NOMO-1 treated with DMSO at 0.1 percent for 48 hours (cell line): ENCODE measurements around the gene FOXO3.
A peak's percentile ranks its signal among the peaks of the same experiment; 100 is the strongest.
"Not testable (repeated sequence)": the region's sequence is repeated elsewhere in the genome, so short reads cannot be mapped to it uniquely, and the experiment has no call there.

Experiments used
- DNase-seq: peaks from one replicate; lab custom pipeline; 2025; ENCODE audit not compliant: unreplicated experiment; lab: John Stamatoyannopoulos, UW

FOXO3 gene

DNA sequence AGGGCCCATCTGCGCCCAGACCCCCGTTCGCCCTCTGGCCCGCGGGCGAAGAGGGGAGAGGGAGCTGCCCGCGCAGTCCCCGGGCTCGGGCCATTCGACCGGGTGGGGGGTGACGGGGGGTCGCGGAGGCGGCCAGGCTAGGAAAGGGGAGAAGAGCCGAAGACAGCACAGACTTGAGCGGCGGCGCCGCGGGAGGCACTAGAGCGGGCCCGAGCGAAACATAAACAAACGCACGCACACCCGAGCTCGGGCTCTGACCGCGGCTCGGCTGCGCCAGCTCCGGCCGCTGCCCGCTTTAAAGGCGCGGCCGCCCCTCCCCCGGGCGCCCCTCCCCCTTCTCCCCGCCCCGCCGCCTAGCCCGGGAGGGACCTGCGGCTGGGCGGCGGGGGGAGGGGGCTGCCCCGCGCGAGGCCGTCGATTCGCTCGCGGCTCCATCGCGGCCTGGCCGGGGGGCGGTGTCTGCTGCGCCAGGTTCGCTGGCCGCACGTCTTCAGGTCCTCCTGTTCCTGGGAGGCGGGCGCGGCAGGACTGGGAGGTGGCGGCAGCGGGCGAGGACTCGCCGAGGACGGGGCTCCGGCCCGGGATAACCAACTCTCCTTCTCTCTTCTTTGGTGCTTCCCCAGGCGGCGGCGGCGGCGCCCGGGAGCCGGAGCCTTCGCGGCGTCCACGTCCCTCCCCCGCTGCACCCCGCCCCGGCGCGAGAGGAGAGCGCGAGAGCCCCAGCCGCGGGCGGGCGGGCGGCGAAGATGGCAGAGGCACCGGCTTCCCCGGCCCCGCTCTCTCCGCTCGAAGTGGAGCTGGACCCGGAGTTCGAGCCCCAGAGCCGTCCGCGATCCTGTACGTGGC lies at the start of gene FOXO3:
TSS of gene FOXO3 (plus strand) at position 455 of the 846 bp plus-strand sequence. CDS start at position 747, 292 bp downstream.
- peak; percentile 61 for DNase-seq

- peak; percentile 7 for DNase-seq
Observed at GRCh38 chr6:108518714-108519576, 41.8 kb upstream of the FOXO3 start.

- no peak for DNase-seq
Observed at GRCh38 chr6:108521616-108522107, 39.1 kb upstream of the FOXO3 start.

DNA sequence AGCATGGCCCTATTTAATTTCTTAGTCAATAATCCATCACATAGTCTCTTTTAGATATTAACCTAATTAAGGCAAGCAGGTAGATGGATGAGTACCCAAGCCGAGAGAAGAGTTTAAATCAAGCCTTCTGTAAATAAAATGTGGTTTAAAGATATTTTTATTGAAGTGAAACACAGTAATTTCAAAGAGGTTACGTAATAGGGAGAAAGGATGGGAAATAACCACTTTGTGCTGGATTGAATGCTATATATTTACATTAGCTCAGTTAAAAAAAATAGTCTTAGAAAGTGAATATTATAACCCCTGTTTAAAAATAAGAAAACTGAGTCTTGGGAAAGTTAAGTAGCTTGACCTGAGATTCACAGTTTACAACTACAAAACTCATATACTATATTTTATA lies 37.0 kb upstream of the FOXO3 start:
- DNase-seq = no peak

GRCh38 chr6:108524528-108525248 lies 36.0 kb upstream of the FOXO3 start:
- no peak for DNase-seq

- DNase-seq = peak; percentile 16
Observed at GRCh38 chr6:108526739-108527174, 34.0 kb upstream of the FOXO3 start.

GRCh38 chr6:108528878-108529277 lies 31.8 kb upstream of the FOXO3 start:
- DNase-seq = no peak

DNA sequence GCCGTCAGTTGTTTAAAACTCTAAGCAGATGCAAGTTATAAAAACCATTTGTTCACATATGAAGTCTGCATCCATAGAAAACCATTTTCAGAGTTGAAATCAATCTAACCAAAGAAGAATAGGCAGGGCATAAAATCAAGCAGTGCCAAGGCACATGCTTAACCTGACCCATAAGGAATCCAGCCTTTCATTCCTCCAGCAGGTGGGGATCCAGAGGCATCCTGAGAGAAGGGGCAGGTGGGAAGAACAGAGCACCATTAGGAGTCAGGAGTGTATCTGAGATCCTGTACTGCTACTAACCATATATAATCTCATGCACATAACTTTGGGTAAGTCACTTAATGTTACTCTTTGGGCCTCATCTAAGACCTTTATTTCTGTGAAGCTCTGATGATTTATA lies 29.4 kb upstream of the FOXO3 start:
- no peak for DNase-seq

DNA sequence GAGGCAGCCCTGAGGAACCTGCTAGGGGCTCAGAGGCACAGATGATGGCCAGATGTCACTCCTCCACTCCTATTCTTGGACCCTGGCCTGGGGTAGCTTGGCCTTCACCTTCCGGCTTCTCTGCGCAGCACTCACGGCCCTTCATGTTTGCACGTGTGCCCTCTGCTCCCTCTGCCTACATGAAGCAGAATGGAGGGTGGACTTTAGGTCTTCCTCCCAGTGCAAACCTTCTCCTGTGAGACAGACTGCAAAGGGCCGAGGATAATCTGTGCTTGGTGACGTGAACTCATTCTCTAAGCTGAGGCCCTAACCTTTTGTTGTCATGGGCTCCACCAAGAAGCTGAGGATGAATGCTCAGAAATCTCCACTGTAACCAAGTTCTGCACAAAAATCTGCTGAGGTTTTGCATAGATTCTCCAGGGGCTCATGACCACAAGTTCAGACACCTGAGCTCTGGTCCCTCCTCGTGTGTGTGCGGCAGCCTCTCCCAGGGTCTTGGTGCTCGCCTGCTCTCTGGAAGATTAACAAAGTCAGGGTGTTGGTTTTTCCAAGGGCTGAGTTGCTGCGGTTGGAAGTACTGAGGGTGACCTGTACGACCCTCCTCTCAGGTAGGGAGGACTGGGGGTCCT lies 25.5 kb upstream of the FOXO3 start:
- no peak for DNase-seq

DNA sequence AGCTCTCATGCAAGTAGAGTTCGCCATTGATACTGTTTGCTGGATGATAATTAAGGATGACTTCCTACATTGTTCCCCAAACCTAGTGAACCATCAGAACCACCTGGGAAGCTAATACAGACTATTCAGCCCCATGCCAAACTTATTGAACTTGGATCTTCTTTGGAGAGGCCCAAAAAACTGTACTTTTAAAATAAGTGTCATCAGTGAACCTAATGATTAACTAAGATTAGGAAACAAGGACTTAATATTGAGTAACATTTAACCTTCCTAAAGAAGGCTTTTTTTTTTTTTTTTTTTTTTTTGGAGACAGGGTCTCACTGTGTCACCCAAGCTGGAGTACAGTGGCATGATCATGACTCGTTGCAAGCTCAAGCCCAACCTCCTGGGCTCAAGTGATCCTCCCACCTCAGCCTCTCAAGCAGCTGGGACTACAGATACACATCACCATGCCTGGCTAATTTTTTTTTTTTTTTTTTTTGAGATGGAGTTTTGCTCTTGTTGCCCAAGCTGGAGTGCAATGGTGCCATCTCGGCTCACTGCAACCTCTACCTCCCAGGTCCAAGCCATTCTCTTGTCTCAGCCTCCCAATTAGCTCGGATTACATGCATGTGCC lies 24.7 kb upstream of the FOXO3 start:
- not testable (repeated sequence) for DNase-seq

GRCh38 chr6:108541843-108542759 lies 18.6 kb upstream of the FOXO3 start:
- DNase-seq = peak; percentile 80

GRCh38 chr6:108543175-108543940 lies 17.4 kb upstream of the FOXO3 start:
- no peak for DNase-seq

DNA sequence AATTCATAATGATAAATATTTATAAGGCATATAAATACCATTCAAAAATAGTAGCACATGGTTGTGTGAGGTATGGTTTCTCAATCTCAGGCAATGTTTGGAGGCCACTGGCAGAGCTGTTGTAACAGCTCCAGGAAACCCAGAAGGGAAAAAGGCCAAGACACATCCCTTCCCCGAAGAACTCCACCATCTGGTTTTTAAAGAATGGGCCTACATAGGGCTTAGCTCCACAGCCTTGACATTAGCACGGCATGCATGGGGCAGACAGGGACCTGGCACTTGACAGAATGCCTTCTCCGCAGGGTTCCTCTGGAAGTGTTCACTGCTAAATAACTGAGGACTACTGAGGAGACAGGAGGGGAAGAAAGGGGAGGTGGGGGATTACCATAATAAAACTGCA lies 16.1 kb upstream of the FOXO3 start:
- DNase-seq = no peak

- DNase-seq = peak; percentile 23
Observed at GRCh38 chr6:108546079-108547049, 14.4 kb upstream of the FOXO3 start.

GRCh38 chr6:108549241-108549640 lies 11.5 kb upstream of the FOXO3 start:
- DNase-seq = no peak

DNA sequence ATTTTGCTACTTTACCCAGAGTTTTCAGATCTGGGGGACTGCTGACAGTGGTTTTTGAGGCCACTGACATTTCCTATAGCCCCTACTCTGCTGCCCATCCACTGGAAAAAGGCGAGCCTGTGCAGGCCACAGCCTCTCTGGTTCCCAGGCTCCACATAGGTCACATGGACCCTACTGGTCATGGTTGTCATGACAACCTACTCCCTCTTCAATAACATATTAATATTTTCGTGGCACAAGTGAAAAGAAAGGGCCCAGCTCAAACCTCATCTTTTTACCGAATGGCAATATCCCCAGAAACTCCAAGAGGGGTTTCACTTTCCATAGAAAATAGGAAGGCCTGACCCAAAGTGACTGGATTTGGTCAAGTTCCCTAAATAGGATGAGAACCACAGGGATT lies 11.0 kb upstream of the FOXO3 start:
- DNase-seq = no peak

- no peak for DNase-seq
Observed at GRCh38 chr6:108550256-108550655, 10.5 kb upstream of the FOXO3 start.
